WI38 (cell line): ENCODE results near the gene CD300LG.
"Not testable (repeated sequence)": the region's sequence is repeated elsewhere in the genome, so short reads cannot be mapped to it uniquely, and the experiment has no call there.

ENCODE experiments used
- H3K4me3 ChIP-seq: 2 replicates; pipeline ENCODE4 v1.5.1; 2011; ENCODE audit warnings: low read depth, mild to moderate bottlenecking, control low read depth, low read length
- CTCF ChIP-seq: IDR thresholded peaks from 2 replicates; pipeline ENCODE4 v1.5.1; 2012; ENCODE audit warnings: low read depth, mild to moderate bottlenecking, control low read depth, low read length

The CD300LG gene

GRCh38 chr17:43891851-43892646 is 45.1 kb downstream of the CD300LG start:
- no peak for TF ChIP-seq CTCF
- no peak overlapping the region for H3K4me3 ChIP-seq

GRCh38 chr17:43892647-43892952 is 45.6 kb downstream of the CD300LG start:
- H3K4me3 ChIP-seq = no peak overlapping the region
- no peak for TF ChIP-seq CTCF

GRCh38 chr17:43894494-43894893 is 47.5 kb downstream of the CD300LG start:
- H3K4me3 ChIP-seq = not testable (repeated sequence)

GRCh38 chr17:43897831-43898230 is 50.9 kb downstream of the CD300LG start:
- no peak overlapping the region for H3K4me3 ChIP-seq
- TF ChIP-seq CTCF = no peak

GRCh38 chr17:43898446-43898845 is 51.5 kb downstream of the CD300LG start:
- H3K4me3 ChIP-seq = no peak overlapping the region
- TF ChIP-seq CTCF = no peak

- no peak for TF ChIP-seq CTCF
Observed at GRCh38 chr17:43900183-43900857, 53.3 kb downstream of the CD300LG start.

GRCh38 chr17:43900858-43901754 is 54.1 kb downstream of the CD300LG start:
- TF ChIP-seq CTCF = no peak
- peak overlapping the region; percentile 41 for H3K4me3 ChIP-seq

More at GRCh38 chr17:43900183-43900857, 53.3 kb downstream of the CD300LG start:
- peak overlapping the region; percentile 41 for H3K4me3 ChIP-seq
